ENCODE measurements around the gene DNMBP. TPM values are rescaled to one million over a fixed set of nuclear protein-coding genes. Genes with fewer than 3 reads are reported as not detected.

DNMBP gene
- total and polyA plus RNA-seq, 12 donors = 5.1 to 8.1 (median 7.1) TPM

DNA sequence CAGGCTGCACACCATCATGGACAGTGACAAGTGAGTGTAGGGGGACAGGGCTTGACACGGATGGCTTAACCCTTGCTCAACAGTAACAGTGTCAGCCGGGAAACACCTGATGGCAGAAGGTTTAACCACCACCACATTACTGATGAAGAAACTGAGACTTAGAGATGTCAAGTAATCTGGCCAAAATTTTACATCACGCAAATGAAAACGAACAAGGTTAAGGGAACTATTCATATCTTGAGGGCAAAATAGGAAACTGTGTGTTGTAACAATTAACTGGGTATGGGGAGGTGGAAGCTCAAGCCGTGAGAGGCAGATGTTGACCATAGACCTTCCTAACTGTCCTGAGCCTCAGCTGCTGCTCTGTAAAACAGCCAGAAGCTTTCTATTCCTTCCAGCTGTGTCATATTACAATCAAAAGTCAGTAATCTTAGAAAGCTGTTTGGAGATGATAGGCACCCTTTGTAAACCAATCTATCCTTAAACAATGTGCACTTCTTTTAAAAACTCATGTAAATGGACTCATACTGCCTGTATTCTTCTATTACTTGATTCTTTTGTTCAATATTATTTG lies 158.9 kb downstream of the DNMBP start:
- WGBS, 2 donors = 75 to 76% methylated on average over 5 of the region's 5 CpGs
- peaks cover 0 to 7% (median 5%) of the 10 kb centered on the region in 9 donors for H3K4me1 ChIP-seq
- intact Hi-C loops (cut with DNase I) = loop anchor here in 1 of 10 donors (2.0 to 10.0 kb wide), 2 partner anchors 164 to 196 kb away; no protein-coding TSS in a partner anchor
- TF ChIP-seq CTCF (IDR thresholded peaks at IDR 0.05) = no peak
- no peaks in the 10 kb centered on the region for H3K27me3 ChIP-seq
- H3K4me3 ChIP-seq = no peak overlapping the region
- H3K9me3 ChIP-seq = peaks cover 0 to 9% (median 0%) of the 10 kb centered on the region in 11 donors
- no peaks in the 10 kb centered on the region for H3K36me3 ChIP-seq
- ATAC-seq (no peak), DNase-seq (no peak)
- H3K27ac ChIP-seq = no peak overlapping the region

DNA sequence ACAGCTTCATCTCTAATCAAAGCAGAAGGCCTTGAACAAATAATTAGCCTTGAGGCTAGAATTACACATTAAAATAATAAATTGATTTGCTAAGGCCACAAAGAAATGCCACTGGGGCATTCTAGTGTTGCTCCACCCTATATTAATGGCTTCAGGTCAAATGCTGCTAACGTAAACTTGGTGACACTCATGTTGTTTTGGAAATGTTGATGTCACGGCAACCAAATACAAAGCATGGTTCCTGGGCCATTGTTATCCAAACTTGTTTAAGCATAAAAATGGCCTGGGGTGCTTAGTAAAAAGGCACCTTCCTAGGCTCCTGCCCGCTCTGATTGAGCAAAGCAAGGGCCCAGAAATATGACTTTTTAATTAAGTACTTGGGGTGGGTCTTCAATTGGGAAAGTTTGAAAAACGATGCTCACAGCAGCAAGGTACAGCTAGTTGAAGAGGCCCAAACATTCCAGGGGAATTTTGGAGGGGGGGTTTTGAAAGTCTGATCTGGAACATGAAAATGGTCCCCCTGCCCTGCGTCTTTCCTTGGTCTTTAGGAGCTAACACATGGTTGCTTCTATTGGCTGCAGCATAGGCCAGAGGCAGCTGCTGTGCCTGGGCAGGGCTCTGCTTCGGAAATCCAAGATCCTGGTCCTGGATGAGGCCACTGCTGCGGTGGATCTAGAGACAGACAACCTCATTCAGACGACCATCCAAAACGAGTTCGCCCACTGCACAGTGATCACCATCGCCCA lies 159.6 kb downstream of the DNMBP start:
- no peaks in the 10 kb centered on the region for H3K27me3 ChIP-seq
- H3K4me3 ChIP-seq = no peak overlapping the region
- WGBS, 2 donors = 67 to 77% methylated on average over 11 of the region's 11 CpGs
- ATAC-seq (peak in 2 of 8 donors; percentile 43 to 48), DNase-seq (no peak)
- peaks cover 0 to 12% (median 6%) of the 10 kb centered on the region in 9 donors for H3K4me1 ChIP-seq
- no peak for TF ChIP-seq CTCF (IDR thresholded peaks at IDR 0.05)
- peaks cover 0 to 9% (median 0%) of the 10 kb centered on the region in 11 donors for H3K9me3 ChIP-seq
- H3K36me3 ChIP-seq = no peaks in the 10 kb centered on the region
- intact Hi-C loops (cut with DNase I) = loop anchor here in 1 of 10 donors (2.0 to 10.0 kb wide), 2 partner anchors 165 to 197 kb away; no protein-coding TSS in a partner anchor
- no peak overlapping the region for H3K27ac ChIP-seq

- WGBS, 2 donors = 96% methylated on average over 2 of the region's 2 CpGs
- intact Hi-C loops (cut with DNase I) = loop anchor here in 6 of 10 donors (5.0 to 10.0 kb wide), 3 partner anchors 163 to 198 kb away; no protein-coding TSS in a partner anchor
- no peaks in the 10 kb centered on the region for H3K36me3 ChIP-seq
- peaks cover 0 to 12% (median 6%) of the 10 kb centered on the region in 9 donors for H3K4me1 ChIP-seq
- H3K9me3 ChIP-seq = peaks cover 0 to 9% (median 0%) of the 10 kb centered on the region in 11 donors
- H3K27me3 ChIP-seq = no peaks in the 10 kb centered on the region
- no peak for TF ChIP-seq CTCF (IDR thresholded peaks at IDR 0.05)
- ATAC-seq = no peak
- H3K27ac ChIP-seq = no peak overlapping the region
- no peak overlapping the region for H3K4me3 ChIP-seq
- DNase-seq = no peak
Observed at GRCh38 chr10:99849536-99849935, 160.2 kb downstream of the DNMBP start.

- ATAC-seq (no peak), DNase-seq (no peak)
- intact Hi-C loops (cut with DNase I) = loop anchor here in 6 of 10 donors (5.0 to 10.0 kb wide), 3 partner anchors 163 to 198 kb away; no protein-coding TSS in a partner anchor
- H3K4me1 ChIP-seq = peaks cover 0 to 12% (median 6%) of the 10 kb centered on the region in 9 donors
- no peak for TF ChIP-seq CTCF (IDR thresholded peaks at IDR 0.05)
- peaks cover 0 to 9% (median 0%) of the 10 kb centered on the region in 11 donors for H3K9me3 ChIP-seq
- WGBS, 2 donors = 82 to 92% methylated on average over 7 of the region's 7 CpGs
- no peak overlapping the region for H3K27ac ChIP-seq
- H3K27me3 ChIP-seq = no peaks in the 10 kb centered on the region
- no peak overlapping the region for H3K4me3 ChIP-seq
- no peaks in the 10 kb centered on the region for H3K36me3 ChIP-seq
Observed at GRCh38 chr10:99849057-99849456, 160.7 kb downstream of the DNMBP start.
